ENCODE measurements around the gene TRIM52. TPM values are rescaled to one million over a fixed set of nuclear protein-coding genes. Genes with fewer than 3 reads are reported as not detected.

TRIM52 gene
- total and polyA plus RNA-seq, 9 of the 15 experiments (the other 6 are each of a cell fraction or from before 2014, with no cell fraction given) = 3.3 to 21.9 (median 13.5) TPM

- TF ChIP-seq HMBOX1 (IDR thresholded peaks at IDR 0.05) = peak; percentile 80
- TF ChIP-seq POLR2G (IDR thresholded peaks at IDR 0.05; ENCODE audit: low read depth, low read length) = peak; percentile 58
- TF ChIP-seq PURB (CRISPR knock-in tag; IDR thresholded peaks at IDR 0.05; ENCODE audit: low read depth) = no peak
- no peak for TF ChIP-seq PHTF2 (CRISPR knock-in tag; IDR thresholded peaks at IDR 0.05)
- no peak for TF ChIP-seq E2F1 (CRISPR knock-in tag; IDR thresholded peaks at IDR 0.05)
- peak; percentile 41; the same call in 1 of the 2 replicates for TF ChIP-seq ZFP91 (CRISPR knock-in tag; IDR thresholded peaks at IDR 0.05)
- no peak for TF ChIP-seq HMGN3 (IDR thresholded peaks at IDR 0.05; ENCODE audit: borderline replicate concordance, extremely low read depth, insufficient read length, low read depth, low read length)
- no peak for TF ChIP-seq HNRNPH1 (optimal IDR thresholded peaks at IDR 0.05; ENCODE audit: low read depth, low read length)
- TF ChIP-seq CBX5 (IDR thresholded peaks at IDR 0.05; ENCODE audit: borderline replicate concordance, low read depth) = no peak
- TF ChIP-seq ZNF398 (CRISPR knock-in tag; IDR thresholded peaks at IDR 0.05) = no peak
- TF ChIP-seq ARID3B (CRISPR knock-in tag; IDR thresholded peaks at IDR 0.05; ENCODE audit: borderline replicate concordance) = no peak
- peak; percentile 20 for TF ChIP-seq BDP1 (IDR thresholded peaks at IDR 0.05; ENCODE audit: insufficient read depth, insufficient read length)
- TF ChIP-seq POLR2AphosphoS2 (IDR thresholded peaks at IDR 0.05; ENCODE audit: low read length) = no peak
- peak; percentile 53 for TF ChIP-seq RBFOX2 (IDR thresholded peaks at IDR 0.05; ENCODE audit: low read depth, low read length)
- TF ChIP-seq CHD2 (IDR thresholded peaks at IDR 0.05; ENCODE audit: low read depth, low read length) = no peak
- no peak for TF ChIP-seq BRCA1 (IDR thresholded peaks at IDR 0.05)
- no peak for TF ChIP-seq BRCA1 (CRISPR knock-in tag; IDR thresholded peaks at IDR 0.05)
These were observed 44.6 kb downstream of the TRIM52 start (continued) for GRCh38 chr5:181215997-181216989.
